Measurements from ENCODE around the gene SLC35B2.

SLC35B2 gene

GRCh38 chr6:44276667-44277640 is 19.6 kb upstream of the SLC35B2 start:
- no peak for FAIRE-seq
- no peak for DNase-seq (ENCODE audit: insufficient read length, low spot score)
- TF ChIP-seq, protein P1, sequence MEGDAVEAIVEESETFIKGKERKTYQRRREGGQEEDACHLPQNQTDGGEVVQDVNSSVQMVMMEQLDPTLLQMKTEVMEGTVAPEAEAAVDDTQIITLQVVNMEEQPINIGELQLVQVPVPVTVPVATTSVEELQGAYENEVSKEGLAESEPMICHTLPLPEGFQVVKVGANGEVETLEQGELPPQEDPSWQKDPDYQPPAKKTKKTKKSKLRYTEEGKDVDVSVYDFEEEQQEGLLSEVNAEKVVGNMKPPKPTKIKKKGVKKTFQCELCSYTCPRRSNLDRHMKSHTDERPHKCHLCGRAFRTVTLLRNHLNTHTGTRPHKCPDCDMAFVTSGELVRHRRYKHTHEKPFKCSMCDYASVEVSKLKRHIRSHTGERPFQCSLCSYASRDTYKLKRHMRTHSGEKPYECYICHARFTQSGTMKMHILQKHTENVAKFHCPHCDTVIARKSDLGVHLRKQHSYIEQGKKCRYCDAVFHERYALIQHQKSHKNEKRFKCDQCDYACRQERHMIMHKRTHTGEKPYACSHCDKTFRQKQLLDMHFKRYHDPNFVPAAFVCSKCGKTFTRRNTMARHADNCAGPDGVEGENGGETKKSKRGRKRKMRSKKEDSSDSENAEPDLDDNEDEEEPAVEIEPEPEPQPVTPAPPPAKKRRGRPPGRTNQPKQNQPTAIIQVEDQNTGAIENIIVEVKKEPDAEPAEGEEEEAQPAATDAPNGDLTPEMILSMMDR (IDR thresholded peaks at IDR 0.05; ENCODE audit: insufficient read depth, missing control alignments) = no peak

GRCh38 chr6:44275749-44276648 is 18.7 kb upstream of the SLC35B2 start:
- DNase-seq (ENCODE audit: insufficient read length, low spot score) (no peak), FAIRE-seq (no peak)
- TF ChIP-seq, protein P1 (IDR thresholded peaks at IDR 0.05; ENCODE audit: insufficient read depth, missing control alignments) = no peak

GRCh38 chr6:44275271-44275748 is 18.0 kb upstream of the SLC35B2 start:
- TF ChIP-seq, protein P1 (IDR thresholded peaks at IDR 0.05; ENCODE audit: insufficient read depth, missing control alignments) = no peak
- DNase-seq (ENCODE audit: insufficient read length, low spot score) (no peak), FAIRE-seq (no peak)

- DNase-seq (ENCODE audit: insufficient read length, low spot score) = no peak
- FAIRE-seq = no peak
- TF ChIP-seq, protein P1 (IDR thresholded peaks at IDR 0.05; ENCODE audit: insufficient read depth, missing control alignments) = no peak
Observed at GRCh38 chr6:44273617-44274016, 16.3 kb upstream of the SLC35B2 start.

DNA sequence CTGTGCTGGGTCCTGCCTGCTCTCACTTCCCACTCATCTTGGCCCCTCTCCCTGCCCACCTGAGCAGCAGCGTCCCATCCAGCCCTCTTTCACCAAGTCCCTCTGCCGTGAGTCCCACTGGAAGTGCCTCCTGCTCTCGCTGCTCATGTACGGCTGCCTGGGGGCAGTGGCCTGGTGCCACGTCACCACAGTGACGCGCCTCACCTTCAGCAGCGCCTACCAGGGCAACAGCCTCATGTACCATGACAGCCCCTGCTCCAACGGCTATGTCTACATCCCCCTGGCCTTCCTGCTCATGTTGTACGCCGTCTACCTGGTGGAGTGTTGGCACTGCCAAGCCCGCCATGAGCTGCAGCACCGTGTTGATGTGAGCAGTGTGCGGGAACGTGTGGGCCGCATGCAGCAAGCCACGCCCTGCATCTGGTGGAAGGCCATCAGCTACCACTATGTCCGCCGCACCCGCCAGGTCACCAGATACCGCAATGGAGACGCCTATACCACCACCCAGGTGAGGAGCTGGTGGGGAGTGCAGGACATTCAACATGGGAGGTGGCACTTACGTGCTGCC is 15.8 kb upstream of the SLC35B2 start:
- DNase-seq (ENCODE audit: insufficient read length, low spot score) (no peak), FAIRE-seq (no peak)
- TF ChIP-seq, protein P1 (IDR thresholded peaks at IDR 0.05; ENCODE audit: insufficient read depth, missing control alignments) = no peak

- TF ChIP-seq, protein P1 (IDR thresholded peaks at IDR 0.05; ENCODE audit: insufficient read depth, missing control alignments) = no peak
- DNase-seq (ENCODE audit: insufficient read length, low spot score) (no peak), FAIRE-seq (no peak)
Observed at GRCh38 chr6:44272529-44272928, 15.2 kb upstream of the SLC35B2 start.
